Pancreas (tissue), 10 donors: ENCODE results near the gene RAPGEF5. TPM values are rescaled to one million over a fixed set of nuclear protein-coding genes. Genes with fewer than 3 reads are reported as not detected.

Experiments
- ATAC-seq, 4 donors: fragments of 200-7000 bp; cut with Tn5 transposase; one replicate each; pipeline versions ENCODE4 v1.8.0 to v1.9.1; 2020; ENCODE audit warnings: mild to moderate bottlenecking in 4 of 4, moderate library complexity in 4 of 4
- DNase-seq, 6 donors: peaks; one replicate each; pipeline ENCODE4 v3.0.0-alpha.2; 2020
- FAIRE-seq: peaks from 2 replicates; lab custom pipeline; 2012; peaks lifted over from hg19 to GRCh38; lab: Jason Lieb, UNC
- H3K27ac ChIP-seq, 4 donors: fragments of 200-600 bp; sonication (generic); 1 replicate in 3 of 4; 2 replicates in 1 of 4; pipeline versions ENCODE4 v1.5.0 to v1.8.0; 2020
- H3K27me3 ChIP-seq, 4 donors: fragments of 200-600 bp; one replicate each; pipeline ENCODE4 v1.8.0; 2021
- H3K36me3 ChIP-seq, 3 donors: fragments of 200-600 bp; sonication (generic) in 1 of 3; one replicate each; pipeline versions ENCODE4 v1.5.0 to v1.8.0; 2020 to 2021
- H3K4me1 ChIP-seq, 3 donors: fragments of 200-600 bp; one replicate each; pipeline ENCODE4 v1.8.0; 2021
- H3K4me3 ChIP-seq, 4 donors: fragments of 200-600 bp; sonication (generic) in 2 of 4; one replicate each; pipeline versions ENCODE4 v1.5.0 to v1.8.0; 2020 to 2021
- H3K9me3 ChIP-seq, 4 donors: fragments of 200-600 bp; one replicate each; pipeline ENCODE4 v1.8.0; 2021
- CTCF ChIP-seq, 4 donors: fragments of 200-600 bp; sonication (generic) in 3 of 4; IDR thresholded peaks; one replicate each; pipeline versions ENCODE4 v1.5.0 to v1.8.0; 2021; ENCODE audit warnings: antibody characterized with exemption in 4 of 4
- WGBS, 2 donors: extraction: QIAGEN DNeasy Blood & Tissue Kit; methylation state at CpG; one replicate each; pipeline ENCODE4 v1.1.7; 2013; 5-methylcytosine and 5-hydroxymethylcytosine counted together
- intact Hi-C, 3 donors: fragments of 100-400 bp; cut with DNase I; formaldehyde crosslinking; loops; one replicate each; pipeline versions ENCODE4 v1.11.1 to v1.14.2; 2022
- polyA plus RNA-seq, 2 donors: library from polyadenylated mRNA; stranded (reverse); fragments of 200-250 nt; gene quantifications; one replicate each; pipeline ENCODE4 v1.2.3, GENCODE V29; 2013
- total RNA-seq, 6 donors: library from RNA; stranded (reverse); fragmentation: NEBNext Ultra II Directional in 4 of 6; extraction: Animal tissue kit (Norgen Biotek cat#: 25700) in 4 of 6; gene quantifications; one replicate each; pipeline versions ENCODE4 v1.2.1 to v1.2.4, GENCODE V29; 2021 to 2023
- donor health status: healthy with polysubstance abuse.
- donor health status: DM: no; HTN: no; CAD: no; lungs with moderate emphysema.
- donor health status: DM: no; HTN: no; CAD: no.
- donor health status: control.
- donor health status: control.
- donor health status: Bipolar disorder and iron deficiency.
- donor health status: DM: yes; HTN: yes; CAD: no.
- donor health status: DM: no; HTN: no; CAD: no.
- donor health status: DM: no; HTN: no; CAD: no.
- donor health status: DM: yes; HTN: yes; CAD: no.

RAPGEF5 gene
- total and polyA plus RNA-seq, 8 donors: 7.5 to 38.9 (median 29.1) TPM

GRCh38 chr7:22373911-22374310 lies 17.0 kb upstream of the RAPGEF5 start:
- Histone ChIP-seq H3K27me3 (no peaks in the 10 kb centered on the region), H3K36me3 (no peaks in the 10 kb centered on the region), H3K4me1 (peaks cover 0 to 10% (median 0%) of the 10 kb centered on the region in 3 donors), H3K27ac (no peak overlapping the region), H3K9me3 (no peaks in the 10 kb centered on the region), H3K4me3 (no peak overlapping the region)
- FAIRE-seq (no peak), ATAC-seq (no peak), DNase-seq (no peak)
- intact Hi-C loops: no loop called here
- TF ChIP-seq CTCF (IDR thresholded peaks at IDR 0.05): no peak
- WGBS, 2 donors: 44 to 53% methylated on average over 2 of the region's 2 CpGs

GRCh38 chr7:22373388-22373787 lies 16.4 kb upstream of the RAPGEF5 start:
- DNase-seq: no peak
- H3K4me3 ChIP-seq: no peak overlapping the region
- intact Hi-C loops: no loop called here
- no peaks in the 10 kb centered on the region for H3K9me3 ChIP-seq
- peak in 1 of 4 donors; percentile 10 for ATAC-seq
- TF ChIP-seq CTCF (IDR thresholded peaks at IDR 0.05): no peak
- peaks cover 0 to 4% (median 0%) of the 10 kb centered on the region in 4 donors for H3K27me3 ChIP-seq
- peaks cover 0 to 10% (median 0%) of the 10 kb centered on the region in 3 donors for H3K4me1 ChIP-seq
- WGBS, 2 donors: 29 to 30% methylated on average over 3 of the region's 3 CpGs
- no peaks in the 10 kb centered on the region for H3K36me3 ChIP-seq
- no peak for FAIRE-seq
- peak overlapping the region in 2 of 4 donors; percentile 31 to 33 for H3K27ac ChIP-seq

- no peak for TF ChIP-seq CTCF (IDR thresholded peaks at IDR 0.05)
- intact Hi-C loops: no loop called here
- no peaks in the 10 kb centered on the region for H3K36me3 ChIP-seq
- ATAC-seq: peak; percentile 85 to 96 (median 94)
- 15% methylated on average over 6 of the region's 6 CpGs for WGBS, 2 donors
- peak in 4 of 6 donors; percentile 33 to 54 (median 44) for DNase-seq
- H3K4me3 ChIP-seq: no peak overlapping the region
- peaks cover 0 to 4% (median 0%) of the 10 kb centered on the region in 4 donors for H3K27me3 ChIP-seq
- H3K27ac ChIP-seq: peak overlapping the region in 2 of 4 donors; percentile 31 to 33
- FAIRE-seq: no peak
- peaks cover 0 to 10% (median 0%) of the 10 kb centered on the region in 3 donors for H3K4me1 ChIP-seq
- no peaks in the 10 kb centered on the region for H3K9me3 ChIP-seq
Observed at GRCh38 chr7:22372863-22373262, 15.9 kb upstream of the RAPGEF5 start.

- Histone ChIP-seq H3K27ac (no peak overlapping the region), H3K9me3 (no peaks in the 10 kb centered on the region), H3K4me1 (peaks cover 0 to 10% (median 0%) of the 10 kb centered on the region in 3 donors), H3K4me3 (no peak overlapping the region), H3K27me3 (peaks cover 0 to 4% (median 0%) of the 10 kb centered on the region in 4 donors), H3K36me3 (no peaks in the 10 kb centered on the region)
- ATAC-seq (no peak), DNase-seq (no peak), FAIRE-seq (no peak)
- intact Hi-C loops: no loop called here
- no peak for TF ChIP-seq CTCF (IDR thresholded peaks at IDR 0.05)
Observed at GRCh38 chr7:22371878-22372277, 14.9 kb upstream of the RAPGEF5 start.

GRCh38 chr7:22364900-22365299 lies 7.9 kb upstream of the RAPGEF5 start:
- no peak for TF ChIP-seq CTCF (IDR thresholded peaks at IDR 0.05)
- Histone ChIP-seq H3K4me3 (no peak overlapping the region), H3K9me3 (no peaks in the 10 kb centered on the region), H3K27me3 (peaks cover 0 to 4% (median 0%) of the 10 kb centered on the region in 4 donors), H3K27ac (no peak overlapping the region), H3K36me3 (no peaks in the 10 kb centered on the region), H3K4me1 (peaks cover 0 to 4% (median 0%) of the 10 kb centered on the region in 3 donors)
- WGBS, 2 donors: 87 to 88% methylated on average over 2 of the region's 2 CpGs
- intact Hi-C loops: no loop called here
- ATAC-seq (no peak), FAIRE-seq (no peak), DNase-seq (no peak)
